LNCaP clone FGC (cell line): Measurements from ENCODE around the gene XRCC1.
A peak's percentile ranks its signal among the peaks of the same experiment; 100 is the strongest.
"Not testable (repeated sequence)": the region's sequence is repeated elsewhere in the genome, so short reads cannot be mapped to it uniquely, and the experiment has no call there.

Experiments
- DNase-seq: peaks from one replicate; pipeline ENCODE4 v3.0.0-alpha.2; 2011; ENCODE audit warnings: low read depth
- H3K4me3 ChIP-seq: 2 replicates; pipeline ENCODE4 v1.5.1; 2011; ENCODE audit warnings: mild to moderate bottlenecking, low read depth, low read length, control low read depth
- CTCF ChIP-seq: IDR thresholded peaks from 2 replicates; pipeline ENCODE4 v1.5.1; 2012; ENCODE audit warnings: mild to moderate bottlenecking; ENCODE audit not compliant: control insufficient read depth, insufficient read depth; ENCODE audit errors: extremely low read depth

XRCC1 gene

GRCh38 chr19:43525836-43526771, 49.2 kb downstream of the XRCC1 start:
- no peak for DNase-seq

GRCh38 chr19:43524922-43525835, 50.1 kb downstream of the XRCC1 start:
- peak overlapping the region; percentile 76; the same call in 1 of the 2 replicates for H3K4me3 ChIP-seq
- no peak for TF ChIP-seq CTCF
- DNase-seq: no peak

More at GRCh38 chr19:43525836-43526771, 49.2 kb downstream of the XRCC1 start:
- no peak for TF ChIP-seq CTCF
- H3K4me3 ChIP-seq: peak overlapping the region; percentile 76

- not testable (repeated sequence) for DNase-seq, H3K4me3 ChIP-seq
Measured at GRCh38 chr19:43523696-43524095, 51.6 kb downstream of the XRCC1 start.

GRCh38 chr19:43522929-43523328, 52.4 kb downstream of the XRCC1 start:
- no peak overlapping the region for H3K4me3 ChIP-seq
- no peak for TF ChIP-seq CTCF
- DNase-seq: no peak

- DNase-seq: peak; percentile 30
- H3K4me3 ChIP-seq: no peak overlapping the region
- peak; percentile 63 for TF ChIP-seq CTCF
Measured at GRCh38 chr19:43519436-43520088, 55.8 kb downstream of the XRCC1 start.

- H3K4me3 ChIP-seq: no peak overlapping the region
- no peak for DNase-seq
- no peak for TF ChIP-seq CTCF
Measured at GRCh38 chr19:43518051-43518450, 57.3 kb downstream of the XRCC1 start.

- not testable (repeated sequence) for H3K4me3 ChIP-seq, DNase-seq
Measured at GRCh38 chr19:43512399-43512798, 62.9 kb downstream of the XRCC1 start.
